Measurements from ENCODE around the gene RHD. TPM values are rescaled to one million over a fixed set of nuclear protein-coding genes. Genes with fewer than 3 reads are reported as not detected.

The RHD gene
- polyA plus RNA-seq, 1 experiment, result not detected

GRCh38 chr1:25338188-25338981, 66.1 kb downstream of the RHD start, which contains the start of gene TMEM50A:
TSS of gene TMEM50A (plus strand) at chr1:25338334. CDS start at chr1:25340487, 2,153 bp downstream.
- H3K27me3 ChIP-seq (ENCODE audit: control insufficient read depth, insufficient read depth, low read length), result no peaks in the 10 kb centered on the region
- H3K27ac ChIP-seq (ENCODE audit: low read depth, low read length), result peak within 1 kb of the TSS; percentile 93
- no peak for DNase-seq (ENCODE audit: low read depth, low spot score)
- ChIA-PET CTCF (no interaction called here), POLR2A (interaction anchor here (1.0 to 1.6 kb wide), 2 partner anchors 91 to 98 kb away, joined by 3 to 6 read pairs; partner anchors contain the start of gene RSRP1)
- TF ChIP-seq CTCF (IDR thresholded peaks at IDR 0.05; ENCODE audit: low read depth, low read length), result 0 out of 2 replicates have a peak, but pooled peaks have one; percentile 0
- H3K4me3 ChIP-seq (ENCODE audit: low read depth, low read length), result peak within 1 kb of the TSS; percentile 93
- H3K9me3 ChIP-seq (ENCODE audit: control insufficient read depth, insufficient read depth, low read length), result peaks cover 3% of the 10 kb centered on the region; the same call in 1 of the 2 replicates

GRCh38 chr1:25338986-25339385, 66.7 kb downstream of the RHD start:
- peak overlapping the region; percentile 93 for H3K27ac ChIP-seq (ENCODE audit: low read depth, low read length)
- CTCF ChIA-PET, result no interaction called here
- peaks cover 3% of the 10 kb centered on the region; the same call in 1 of the 2 replicates for H3K9me3 ChIP-seq (ENCODE audit: control insufficient read depth, insufficient read depth, low read length)
- H3K4me3 ChIP-seq (ENCODE audit: low read depth, low read length), result peak overlapping the region; percentile 93
- no peaks in the 10 kb centered on the region for H3K27me3 ChIP-seq (ENCODE audit: control insufficient read depth, insufficient read depth, low read length)
- 0 out of 2 replicates have a peak, but pooled peaks have one; percentile 0 for TF ChIP-seq CTCF (IDR thresholded peaks at IDR 0.05; ENCODE audit: low read depth, low read length)
- POLR2A ChIA-PET, result interaction anchor here (1.0 to 1.6 kb wide), 2 partner anchors 91 to 99 kb away, joined by 3 to 6 read pairs; partner anchors contain the start of gene RSRP1
- no peak for DNase-seq (ENCODE audit: low read depth, low spot score)

- POLR2A ChIA-PET, result no interaction called here
- CTCF ChIA-PET, result interaction anchor here (0.6 kb wide), 1 partner anchor 18 kb away, joined by 3 read pairs; no protein-coding TSS in a partner anchor
- Histone ChIP-seq H3K9me3 (ENCODE audit: control insufficient read depth, insufficient read depth, low read length) (peaks cover 3% of the 10 kb centered on the region; the same call in 1 of the 2 replicates), H3K27ac (ENCODE audit: low read depth, low read length) (no peak overlapping the region), H3K27me3 (ENCODE audit: control insufficient read depth, insufficient read depth, low read length) (no peaks in the 10 kb centered on the region), H3K4me3 (ENCODE audit: low read depth, low read length) (no peak overlapping the region)
- TF ChIP-seq CTCF (IDR thresholded peaks at IDR 0.05; ENCODE audit: low read depth, low read length), result no peak
- DNase-seq (ENCODE audit: low read depth, low spot score), result no peak
These were observed 69.4 kb downstream of the RHD start for GRCh38 chr1:25341746-25342145.

- POLR2A ChIA-PET, result no interaction called here
- no peak for DNase-seq (ENCODE audit: low read depth, low spot score)
- Histone ChIP-seq H3K27me3 (ENCODE audit: control insufficient read depth, insufficient read depth, low read length) (no peaks in the 10 kb centered on the region), H3K9me3 (ENCODE audit: control insufficient read depth, insufficient read depth, low read length) (peaks cover 3% of the 10 kb centered on the region; the same call in 1 of the 2 replicates), H3K27ac (ENCODE audit: low read depth, low read length) (no peak overlapping the region), H3K4me3 (ENCODE audit: low read depth, low read length) (no peak overlapping the region)
- TF ChIP-seq CTCF (IDR thresholded peaks at IDR 0.05; ENCODE audit: low read depth, low read length), result no peak
- CTCF ChIA-PET, result interaction anchor here (1.4 kb wide), 1 partner anchor 552 kb away, joined by 3 read pairs; no protein-coding TSS in a partner anchor
These were observed 70.5 kb downstream of the RHD start for GRCh38 chr1:25342846-25343245.

GRCh38 chr1:25343872-25344271, 71.6 kb downstream of the RHD start:
- peak overlapping the region; percentile 73 for H3K27ac ChIP-seq (ENCODE audit: low read depth, low read length)
- CTCF ChIA-PET, result interaction anchor here (1.4 kb wide), 1 partner anchor 551 kb away, joined by 3 read pairs; no protein-coding TSS in a partner anchor
- no peaks in the 10 kb centered on the region for H3K27me3 ChIP-seq (ENCODE audit: control insufficient read depth, insufficient read depth, low read length)
- H3K4me3 ChIP-seq (ENCODE audit: low read depth, low read length), result no peak overlapping the region
- peak; percentile 69 for DNase-seq (ENCODE audit: low read depth, low spot score)
- no peaks in the 10 kb centered on the region for H3K9me3 ChIP-seq (ENCODE audit: control insufficient read depth, insufficient read depth, low read length)
- no peak for TF ChIP-seq CTCF (IDR thresholded peaks at IDR 0.05; ENCODE audit: low read depth, low read length)
- POLR2A ChIA-PET, result interaction anchor here (1.0 kb wide), 1 partner anchor 96 kb away, joined by 9 read pairs; the partner anchor contains the start of gene RSRP1

Data from AG04450 (cell line).